Activated T-cell treated with anti-CD3 and anti-CD28 coated beads, Interleukin-2, amount 50 U/mL, for 72 hours (primary cell): Measurements from ENCODE around the gene LRMDA. TPM values are rescaled to one million over a fixed set of nuclear protein-coding genes. Genes with fewer than 3 reads are reported as not detected.

ENCODE experiments used
- ATAC-seq, 2 donors: fragments of 150-1000 bp; cut with Tn5 transposase; replicated peaks in 1 of 2; 2 replicates each; pipeline ENCODE4 v1.10.0; 2021; ENCODE audit warnings: moderate library complexity in 2 of 2, mild to moderate bottlenecking in 1 of 2
- DNase-seq, 2 donors: peaks; one replicate each; pipeline ENCODE4 v3.0.0; 2021 to 2022; ENCODE audit warnings: mixed read lengths in 1 of 2
- H3K27ac Mint-ChIP-seq: one replicate; pipeline ENCODE4 v1.8.0; 2022; ENCODE audit warnings: mild to moderate bottlenecking, moderate library complexity, mixed read lengths
- H3K27me3 Mint-ChIP-seq: one replicate; pipeline ENCODE4 v1.8.0; 2022; ENCODE audit warnings: low read depth, mixed read lengths
- H3K36me3 Mint-ChIP-seq, 2 donors: one replicate each; pipeline ENCODE4 v1.8.0; 2022; ENCODE audit warnings: mixed read lengths in 2 of 2, mild to moderate bottlenecking in 1 of 2; ENCODE audit not compliant: insufficient read depth in 2 of 2
- H3K4me1 Mint-ChIP-seq: one replicate; pipeline ENCODE4 v1.8.0; 2022; ENCODE audit warnings: low read depth, mixed read lengths
- H3K4me3 Mint-ChIP-seq, 2 donors: one replicate each; pipeline ENCODE4 v1.8.0; 2022; ENCODE audit warnings: mild to moderate bottlenecking in 2 of 2, mixed read lengths in 2 of 2, moderate library complexity in 2 of 2
- H3K9me3 Mint-ChIP-seq, 2 donors: one replicate each; pipeline ENCODE4 v1.8.0; 2022; ENCODE audit warnings: mixed read lengths in 2 of 2
- total RNA-seq, 2 donors: library from RNA; stranded (reverse); gene quantifications; one replicate each; pipeline ENCODE4 v1.2.3, GENCODE V29; 2022

The LRMDA gene
- total RNA-seq, 2 donors from 2014 or later: not detected

GRCh38 chr10:75525067-75525466, 93.6 kb downstream of the LRMDA start:
- Mint-ChIP-seq H3K27me3 (peaks cover 9% of the 10 kb centered on the region), H3K27ac (no peak overlapping the region), H3K4me1 (no peaks in the 10 kb centered on the region), H3K36me3 (no peaks in the 10 kb centered on the region), H3K4me3 (no peak overlapping the region), H3K9me3 (peaks cover 0 to 4% of the 10 kb centered on the region in 2 donors)
- DNase-seq: no peak
- no peak for ATAC-seq

GRCh38 chr10:75525646-75526045, 94.2 kb downstream of the LRMDA start:
- H3K4me3 Mint-ChIP-seq: no peak overlapping the region
- DNase-seq (no peak), ATAC-seq (no peak)
- H3K36me3 Mint-ChIP-seq: no peaks in the 10 kb centered on the region
- peak overlapping the region; percentile 73 for H3K27ac Mint-ChIP-seq
- H3K9me3 Mint-ChIP-seq: no peaks in the 10 kb centered on the region
- peaks cover 9% of the 10 kb centered on the region for H3K27me3 Mint-ChIP-seq
- no peaks in the 10 kb centered on the region for H3K4me1 Mint-ChIP-seq

- Mint-ChIP-seq H3K4me1 (no peaks in the 10 kb centered on the region), H3K27ac (no peak overlapping the region), H3K9me3 (no peaks in the 10 kb centered on the region), H3K27me3 (peaks cover 9% of the 10 kb centered on the region), H3K36me3 (no peaks in the 10 kb centered on the region), H3K4me3 (no peak overlapping the region)
- ATAC-seq (no peak), DNase-seq (no peak)
Observed at GRCh38 chr10:75527542-75527941, 96.1 kb downstream of the LRMDA start.

DNA sequence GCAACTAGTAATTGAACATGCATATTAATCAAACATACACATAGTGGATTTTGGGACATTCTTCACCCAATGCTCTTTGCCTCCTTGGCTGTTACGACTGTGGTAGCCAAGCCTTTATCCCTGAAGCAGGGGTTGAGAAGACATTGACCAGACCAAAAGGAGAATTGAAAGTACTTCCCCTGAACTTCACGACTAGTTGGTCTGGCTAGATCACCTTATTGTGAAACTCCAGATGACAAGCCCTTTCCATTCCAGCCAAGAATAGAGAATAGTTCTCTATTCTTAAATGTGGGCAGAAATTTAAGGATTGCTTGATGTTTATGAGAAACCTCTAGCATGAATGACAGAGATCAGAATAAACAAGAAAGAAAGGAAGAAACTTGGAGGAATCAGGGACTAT, 97.0 kb downstream of the LRMDA start:
- no peaks in the 10 kb centered on the region for H3K36me3 Mint-ChIP-seq
- DNase-seq (no peak), ATAC-seq (no peak)
- H3K9me3 Mint-ChIP-seq: no peaks in the 10 kb centered on the region
- H3K4me1 Mint-ChIP-seq: no peaks in the 10 kb centered on the region
- H3K27ac Mint-ChIP-seq: no peak overlapping the region
- peaks cover 9% of the 10 kb centered on the region for H3K27me3 Mint-ChIP-seq
- no peak overlapping the region for H3K4me3 Mint-ChIP-seq

- H3K4me3 Mint-ChIP-seq: no peak overlapping the region
- ATAC-seq (no peak), DNase-seq (no peak)
- no peaks in the 10 kb centered on the region for H3K36me3 Mint-ChIP-seq
- peaks cover 9% of the 10 kb centered on the region for H3K27me3 Mint-ChIP-seq
- H3K9me3 Mint-ChIP-seq: no peaks in the 10 kb centered on the region
- no peak overlapping the region for H3K27ac Mint-ChIP-seq
- H3K4me1 Mint-ChIP-seq: no peaks in the 10 kb centered on the region
Observed at GRCh38 chr10:75530299-75530698, 98.9 kb downstream of the LRMDA start.

DNA sequence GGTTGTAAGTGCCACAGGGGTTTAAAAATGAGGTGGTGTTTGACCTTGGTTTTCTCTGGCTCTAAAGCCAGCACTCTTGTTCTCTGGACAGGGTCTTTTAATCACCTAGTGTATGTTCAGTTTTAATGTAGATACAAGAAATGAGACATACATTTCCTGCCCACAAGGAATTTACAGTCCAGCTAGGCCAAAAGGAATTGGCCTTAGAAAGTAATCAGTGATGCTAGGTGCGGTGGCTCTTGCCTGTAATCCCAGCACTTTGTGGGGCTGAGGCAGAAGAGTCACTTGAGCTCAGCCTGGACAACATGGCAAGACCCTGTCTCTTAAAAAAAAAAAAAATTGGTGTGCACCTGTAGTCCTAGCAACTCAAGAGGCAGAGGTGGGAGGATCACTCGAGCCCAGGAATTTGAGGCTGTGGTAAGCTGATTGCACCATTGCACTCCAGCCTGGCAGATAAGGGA, 100.2 kb downstream of the LRMDA start:
- Mint-ChIP-seq H3K4me1 (no peaks in the 10 kb centered on the region), H3K27me3 (peaks cover 9% of the 10 kb centered on the region), H3K4me3 (no peak overlapping the region), H3K9me3 (no peaks in the 10 kb centered on the region), H3K36me3 (no peaks in the 10 kb centered on the region), H3K27ac (no peak overlapping the region)
- ATAC-seq (no peak), DNase-seq (no peak)

- H3K27ac Mint-ChIP-seq: no peak overlapping the region
- no peaks in the 10 kb centered on the region for H3K9me3 Mint-ChIP-seq
- no peaks in the 10 kb centered on the region for H3K4me1 Mint-ChIP-seq
- no peak overlapping the region for H3K4me3 Mint-ChIP-seq
- peaks cover 9% of the 10 kb centered on the region for H3K27me3 Mint-ChIP-seq
- ATAC-seq (peak in 1 of 2 donors; percentile 65), DNase-seq (no peak)
- H3K36me3 Mint-ChIP-seq: no peaks in the 10 kb centered on the region
Observed at GRCh38 chr10:75532253-75532924, 101.0 kb downstream of the LRMDA start.

DNA sequence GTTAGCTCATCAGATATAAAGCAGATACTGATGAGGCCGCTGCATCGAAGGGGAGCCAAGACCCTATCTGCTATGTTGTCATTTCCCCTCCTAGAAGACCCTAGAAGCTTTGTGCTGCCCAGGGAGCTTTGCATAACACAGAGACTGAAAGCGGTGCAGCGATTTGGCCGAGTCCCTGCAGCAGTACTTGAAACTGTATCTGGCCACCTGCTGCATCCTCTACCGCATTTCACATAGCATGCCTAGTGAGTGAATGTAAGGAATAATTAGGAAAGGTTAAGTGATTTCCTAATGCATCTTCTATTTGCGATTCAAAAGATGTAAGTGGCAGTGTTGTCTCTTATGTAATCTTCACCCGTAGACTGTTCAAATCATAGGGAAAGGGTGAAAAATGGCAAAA, 106.7 kb downstream of the LRMDA start:
- no peaks in the 10 kb centered on the region for H3K36me3 Mint-ChIP-seq
- no peak overlapping the region for H3K27ac Mint-ChIP-seq
- H3K4me1 Mint-ChIP-seq: no peaks in the 10 kb centered on the region
- ATAC-seq: no peak
- no peaks in the 10 kb centered on the region for H3K27me3 Mint-ChIP-seq
- no peak for DNase-seq
- H3K4me3 Mint-ChIP-seq: no peak overlapping the region
- H3K9me3 Mint-ChIP-seq: no peaks in the 10 kb centered on the region

- Mint-ChIP-seq H3K4me1 (no peaks in the 10 kb centered on the region), H3K27me3 (no peaks in the 10 kb centered on the region), H3K4me3 (no peak overlapping the region), H3K27ac (no peak overlapping the region), H3K9me3 (no peaks in the 10 kb centered on the region), H3K36me3 (no peaks in the 10 kb centered on the region)
- no peak for DNase-seq
- ATAC-seq: no peak
Observed at GRCh38 chr10:75538765-75539164, 107.3 kb downstream of the LRMDA start.

DNA sequence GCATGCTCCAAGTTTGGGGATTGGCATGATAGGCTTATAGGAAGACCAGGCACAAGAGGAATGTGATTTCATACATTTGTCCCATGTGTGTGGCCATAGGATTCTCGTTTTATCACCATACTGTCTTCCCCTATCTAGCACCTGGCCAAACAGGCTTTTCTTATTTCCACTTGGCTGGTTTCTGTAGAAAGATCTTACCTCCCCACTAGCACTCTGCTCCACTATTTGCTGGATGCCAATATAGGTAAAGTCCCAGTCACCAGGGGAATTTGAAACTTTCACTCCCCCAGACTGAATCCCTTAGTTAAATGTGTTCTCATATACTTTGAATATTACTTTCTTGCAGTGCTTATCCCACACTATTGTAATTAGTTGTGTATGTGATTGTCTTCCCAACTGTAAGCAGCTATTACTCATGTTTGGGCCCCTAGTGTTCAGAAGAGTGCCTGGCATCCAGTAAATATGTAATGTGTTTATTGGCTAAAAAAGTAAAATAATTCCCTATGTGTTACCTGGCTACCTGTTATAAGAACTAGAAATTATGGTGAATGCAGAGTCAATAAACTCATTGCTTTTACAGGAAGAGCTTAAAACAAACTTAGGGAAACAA, 109.0 kb downstream of the LRMDA start:
- DNase-seq (no peak), ATAC-seq (no peak)
- Mint-ChIP-seq H3K4me3 (no peak overlapping the region), H3K36me3 (no peaks in the 10 kb centered on the region), H3K4me1 (no peaks in the 10 kb centered on the region), H3K9me3 (no peaks in the 10 kb centered on the region), H3K27me3 (no peaks in the 10 kb centered on the region), H3K27ac (no peak overlapping the region)

DNA sequence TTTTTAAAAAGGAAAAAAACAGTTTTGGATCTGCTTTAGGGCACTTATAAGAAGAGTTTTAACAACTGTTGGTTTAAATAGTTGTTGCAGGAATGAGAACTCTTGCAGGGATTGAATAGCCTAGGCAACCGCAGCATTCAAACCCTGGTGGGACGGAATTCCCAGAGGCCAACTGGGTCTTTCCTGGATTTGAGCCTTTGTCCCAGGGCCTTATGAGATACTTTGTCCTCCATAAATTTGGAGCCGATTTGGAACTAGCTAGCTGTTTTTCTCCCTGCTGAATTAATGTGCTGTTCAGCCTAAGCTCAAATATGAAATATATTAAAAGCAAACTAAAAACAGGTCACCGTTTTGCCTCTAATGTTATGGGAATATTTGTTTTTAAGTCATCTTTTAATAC, 109.6 kb downstream of the LRMDA start:
- H3K4me1 Mint-ChIP-seq: no peaks in the 10 kb centered on the region
- H3K27ac Mint-ChIP-seq: no peak overlapping the region
- no peak overlapping the region for H3K4me3 Mint-ChIP-seq
- no peaks in the 10 kb centered on the region for H3K27me3 Mint-ChIP-seq
- H3K36me3 Mint-ChIP-seq: no peaks in the 10 kb centered on the region
- DNase-seq: no peak
- H3K9me3 Mint-ChIP-seq: no peaks in the 10 kb centered on the region
- no peak for ATAC-seq

DNA sequence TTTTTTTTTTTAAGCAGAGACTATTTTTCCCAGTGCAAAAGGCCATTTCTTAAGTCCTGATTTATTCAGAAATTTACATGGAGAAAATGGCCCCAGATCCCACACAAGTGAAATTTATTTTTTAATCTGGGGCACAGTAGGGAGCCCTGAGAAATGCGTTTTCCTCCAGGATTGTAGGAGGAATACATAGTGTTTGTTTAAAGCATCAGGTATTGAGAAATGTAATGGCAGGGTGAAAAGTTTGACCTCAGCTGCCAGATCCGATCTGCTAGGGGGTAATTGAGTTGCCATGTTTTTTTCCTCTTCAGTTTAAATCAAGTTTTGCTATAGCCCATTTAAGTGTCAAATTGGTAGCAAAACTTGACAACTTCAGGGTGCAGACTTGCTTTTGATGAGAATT, 110.0 kb downstream of the LRMDA start:
- ATAC-seq (no peak), DNase-seq (no peak)
- Mint-ChIP-seq H3K27ac (no peak overlapping the region), H3K27me3 (no peaks in the 10 kb centered on the region), H3K4me3 (no peak overlapping the region), H3K9me3 (no peaks in the 10 kb centered on the region), H3K36me3 (no peaks in the 10 kb centered on the region), H3K4me1 (no peaks in the 10 kb centered on the region)

DNA sequence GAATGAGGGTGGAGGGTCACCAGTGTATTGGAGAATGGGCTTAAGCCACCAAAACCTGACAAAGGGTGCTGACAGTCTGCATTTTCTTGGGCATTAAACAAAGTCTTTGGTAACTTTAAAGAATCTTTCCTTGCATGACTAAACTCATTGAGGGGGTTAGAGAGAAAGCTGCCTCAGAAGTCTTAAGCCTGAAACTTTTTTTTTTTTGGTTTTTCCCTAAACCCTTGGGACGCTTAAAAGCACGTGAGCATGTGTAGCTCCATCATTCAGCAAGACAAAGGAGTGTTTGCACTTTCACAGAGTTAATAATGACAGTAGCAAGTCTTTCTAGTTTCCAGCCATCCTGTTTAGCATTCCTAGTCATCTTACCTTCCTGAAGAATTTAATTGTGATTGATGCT, 110.7 kb downstream of the LRMDA start:
- H3K27ac Mint-ChIP-seq: no peak overlapping the region
- no peaks in the 10 kb centered on the region for H3K36me3 Mint-ChIP-seq
- H3K27me3 Mint-ChIP-seq: no peaks in the 10 kb centered on the region
- ATAC-seq (no peak), DNase-seq (no peak)
- H3K9me3 Mint-ChIP-seq: no peaks in the 10 kb centered on the region
- H3K4me3 Mint-ChIP-seq: no peak overlapping the region
- H3K4me1 Mint-ChIP-seq: no peaks in the 10 kb centered on the region

DNA sequence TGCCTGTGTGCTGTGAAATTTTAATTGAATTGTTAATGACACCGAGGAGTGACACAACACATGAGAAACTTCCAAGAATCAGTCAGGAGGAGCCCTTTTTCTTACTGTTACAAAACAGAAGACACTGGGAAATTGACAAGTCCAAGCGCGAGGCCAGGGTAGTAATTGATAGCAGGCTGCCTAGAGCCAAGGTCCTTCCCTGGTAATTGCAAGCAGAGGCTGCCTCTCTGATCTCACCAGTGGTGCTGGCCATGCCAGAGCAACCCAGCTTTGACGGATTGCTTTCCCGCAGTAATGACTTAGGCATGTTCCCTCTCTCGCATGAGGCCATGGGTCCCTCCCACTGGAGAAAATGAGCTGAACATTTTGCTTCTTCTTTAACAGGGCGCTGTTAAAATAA, 111.5 kb downstream of the LRMDA start:
- no peaks in the 10 kb centered on the region for H3K4me1 Mint-ChIP-seq
- DNase-seq: no peak
- no peaks in the 10 kb centered on the region for H3K9me3 Mint-ChIP-seq
- H3K27ac Mint-ChIP-seq: no peak overlapping the region
- H3K36me3 Mint-ChIP-seq: no peaks in the 10 kb centered on the region
- no peak for ATAC-seq
- no peaks in the 10 kb centered on the region for H3K27me3 Mint-ChIP-seq
- H3K4me3 Mint-ChIP-seq: no peak overlapping the region
